Measurements from ENCODE around the gene CDO1.
"Not testable (repeated sequence)": the region's sequence is repeated elsewhere in the genome, so short reads cannot be mapped to it uniquely, and the experiment has no call there.

CDO1 gene

GRCh38 chr5:115809946-115810345 is 6.5 kb downstream of the CDO1 start:
- H3K4me3 ChIP-seq (ENCODE audit: low read depth, low read length) = no peak overlapping the region
- in situ Hi-C loops (cut with HindIII; ENCODE audit: low sequenced_read_pairs) = no loop called here
- no peak for DNase-seq (ENCODE audit: low read depth, low spot score)
- no peak for TF ChIP-seq CTCF (IDR thresholded peaks at IDR 0.05; ENCODE audit: low read depth, low read length)

- H3K4me3 ChIP-seq (ENCODE audit: low read depth, low read length); in situ Hi-C loops (cut with HindIII; ENCODE audit: low sequenced_read_pairs); DNase-seq (ENCODE audit: low read depth, low spot score): not testable (repeated sequence)
These were observed 8.4 kb downstream of the CDO1 start for GRCh38 chr5:115808066-115808465.

GRCh38 chr5:115807654-115808052 is 8.8 kb downstream of the CDO1 start:
- no peak for DNase-seq (ENCODE audit: low read depth, low spot score)
- TF ChIP-seq CTCF (IDR thresholded peaks at IDR 0.05; ENCODE audit: low read depth, low read length) = no peak
- no peak overlapping the region for H3K4me3 ChIP-seq (ENCODE audit: low read depth, low read length)
- in situ Hi-C loops (cut with HindIII; ENCODE audit: low sequenced_read_pairs) = no loop called here

- no peak overlapping the region for H3K4me3 ChIP-seq (ENCODE audit: low read depth, low read length)
- no peak for TF ChIP-seq CTCF (IDR thresholded peaks at IDR 0.05; ENCODE audit: low read depth, low read length)
- in situ Hi-C loops (cut with HindIII; ENCODE audit: low sequenced_read_pairs) = no loop called here
- DNase-seq (ENCODE audit: low read depth, low spot score) = no peak
These were observed 9.3 kb downstream of the CDO1 start for GRCh38 chr5:115806986-115807653.

GRCh38 chr5:115801984-115802383 is 14.5 kb downstream of the CDO1 start:
- H3K4me3 ChIP-seq (ENCODE audit: low read depth, low read length) = no peak overlapping the region
- no peak for TF ChIP-seq CTCF (IDR thresholded peaks at IDR 0.05; ENCODE audit: low read depth, low read length)
- in situ Hi-C loops (cut with HindIII; ENCODE audit: low sequenced_read_pairs) = no loop called here
- no peak for DNase-seq (ENCODE audit: low read depth, low spot score)

GRCh38 chr5:115801152-115801551 is 15.3 kb downstream of the CDO1 start:
- no peak for TF ChIP-seq CTCF (IDR thresholded peaks at IDR 0.05; ENCODE audit: low read depth, low read length)
- in situ Hi-C loops (cut with HindIII; ENCODE audit: low sequenced_read_pairs) = no loop called here

GRCh38 chr5:115800108-115800507 is 16.4 kb downstream of the CDO1 start:
- no peak for TF ChIP-seq CTCF (IDR thresholded peaks at IDR 0.05; ENCODE audit: low read depth, low read length)
- no peak for DNase-seq (ENCODE audit: low read depth, low spot score)
- no peak overlapping the region for H3K4me3 ChIP-seq (ENCODE audit: low read depth, low read length)
- in situ Hi-C loops (cut with HindIII; ENCODE audit: low sequenced_read_pairs) = no loop called here

More at GRCh38 chr5:115801152-115801551, 15.3 kb downstream of the CDO1 start:
- H3K4me3 ChIP-seq (ENCODE audit: low read depth, low read length) = no peak overlapping the region
- no peak for DNase-seq (ENCODE audit: low read depth, low spot score)

All from astrocyte of the spinal cord (primary cell).